Stimulated activated CD8-positive, alpha-beta memory T cell treated with anti-CD3 and anti-CD28 coated beads, Interleukin-7, amount 100 ng/mL, for 1 hour (primary cell): Measurements from ENCODE around the gene SH3TC1.

Experiments
- DNase-seq, 2 donors: peaks; one replicate each; pipeline ENCODE4 v3.0.0-alpha.2; 2020; ENCODE audit warnings: low read depth in 2 of 2

The SH3TC1 gene

GRCh38 chr4:8214136-8214535 is 15.0 kb downstream of the SH3TC1 start:
- DNase-seq: no peak

- DNase-seq: no peak
Observed at GRCh38 chr4:8215001-8215427, 15.9 kb downstream of the SH3TC1 start.

- DNase-seq: no peak
Observed at GRCh38 chr4:8215641-8216442, 16.8 kb downstream of the SH3TC1 start.

GRCh38 chr4:8216443-8217245 is 17.6 kb downstream of the SH3TC1 start:
- no peak for DNase-seq

- DNase-seq: no peak
Observed at GRCh38 chr4:8217246-8217511, 18.1 kb downstream of the SH3TC1 start.

- no peak for DNase-seq
Observed at GRCh38 chr4:8217871-8218270, 18.8 kb downstream of the SH3TC1 start.

- DNase-seq: no peak
Observed at GRCh38 chr4:8218371-8219031, 19.4 kb downstream of the SH3TC1 start.

GRCh38 chr4:8219236-8219635 is 20.1 kb downstream of the SH3TC1 start:
- DNase-seq: no peak

GRCh38 chr4:8220661-8221450 is 21.8 kb downstream of the SH3TC1 start:
- DNase-seq: no peak

GRCh38 chr4:8221476-8221875 is 22.4 kb downstream of the SH3TC1 start:
- no peak for DNase-seq

- DNase-seq: no peak
Observed at GRCh38 chr4:8221985-8222384, 22.9 kb downstream of the SH3TC1 start.

GRCh38 chr4:8222609-8223388 is 23.7 kb downstream of the SH3TC1 start:
- no peak for DNase-seq

GRCh38 chr4:8224267-8224974 is 25.3 kb downstream of the SH3TC1 start:
- DNase-seq: no peak

- DNase-seq: no peak
Observed at GRCh38 chr4:8224975-8225625, 26.0 kb downstream of the SH3TC1 start.

GRCh38 chr4:8225706-8226443 is 26.8 kb downstream of the SH3TC1 start:
- DNase-seq: no peak

- no peak for DNase-seq
Observed at GRCh38 chr4:8227201-8227770, 28.2 kb downstream of the SH3TC1 start.

GRCh38 chr4:8227771-8228318 is 28.8 kb downstream of the SH3TC1 start:
- no peak for DNase-seq
